Osteocyte (in vitro differentiated cells): ENCODE data around the gene PTPRN2. TPM values are rescaled to one million over a fixed set of nuclear protein-coding genes. Genes with fewer than 3 reads are reported as not detected.

Experiments
- DNase-seq: peaks from one replicate; pipeline ENCODE4 v3.0.0; 2021; ENCODE audit warnings: mixed read lengths; ENCODE audit not compliant: unreplicated experiment; ENCODE audit errors: extremely low spot score
- H3K27ac Mint-ChIP-seq: one replicate; pipeline ENCODE4 v1.8.0; 2021; ENCODE audit warnings: mild to moderate bottlenecking, mixed read lengths; ENCODE audit not compliant: unreplicated experiment
- H3K27me3 Mint-ChIP-seq: one replicate; pipeline ENCODE4 v1.8.0; 2021; ENCODE audit warnings: mixed read lengths; ENCODE audit not compliant: unreplicated experiment
- H3K36me3 Mint-ChIP-seq: one replicate; pipeline ENCODE4 v1.8.0; 2021; ENCODE audit warnings: mixed read lengths; ENCODE audit not compliant: unreplicated experiment
- H3K4me1 Mint-ChIP-seq: one replicate; pipeline ENCODE4 v1.8.0; 2021; ENCODE audit warnings: mixed read lengths; ENCODE audit not compliant: unreplicated experiment
- H3K4me3 Mint-ChIP-seq: one replicate; pipeline ENCODE4 v1.8.0; 2021; ENCODE audit warnings: mild to moderate bottlenecking, moderate library complexity, mixed read lengths; ENCODE audit not compliant: unreplicated experiment
- H3K9me3 Mint-ChIP-seq: one replicate; pipeline ENCODE4 v1.8.0; 2021; ENCODE audit warnings: mixed read lengths; ENCODE audit not compliant: unreplicated experiment
- CTCF ChIP-seq: fragments of 200-600 bp; sonication (generic); IDR thresholded peaks from 2 replicates; pipeline ENCODE4 v1.5.0; 2021; ENCODE audit warnings: antibody characterized with exemption, mild to moderate bottlenecking, moderate library complexity
- total RNA-seq: library from RNA; stranded (reverse); gene quantifications from 2 replicates; pipeline ENCODE4 v1.2.1, GENCODE V29; 2021

PTPRN2 gene
- total RNA-seq, 1 donor from 2014 or later: 0.59 TPM

DNA sequence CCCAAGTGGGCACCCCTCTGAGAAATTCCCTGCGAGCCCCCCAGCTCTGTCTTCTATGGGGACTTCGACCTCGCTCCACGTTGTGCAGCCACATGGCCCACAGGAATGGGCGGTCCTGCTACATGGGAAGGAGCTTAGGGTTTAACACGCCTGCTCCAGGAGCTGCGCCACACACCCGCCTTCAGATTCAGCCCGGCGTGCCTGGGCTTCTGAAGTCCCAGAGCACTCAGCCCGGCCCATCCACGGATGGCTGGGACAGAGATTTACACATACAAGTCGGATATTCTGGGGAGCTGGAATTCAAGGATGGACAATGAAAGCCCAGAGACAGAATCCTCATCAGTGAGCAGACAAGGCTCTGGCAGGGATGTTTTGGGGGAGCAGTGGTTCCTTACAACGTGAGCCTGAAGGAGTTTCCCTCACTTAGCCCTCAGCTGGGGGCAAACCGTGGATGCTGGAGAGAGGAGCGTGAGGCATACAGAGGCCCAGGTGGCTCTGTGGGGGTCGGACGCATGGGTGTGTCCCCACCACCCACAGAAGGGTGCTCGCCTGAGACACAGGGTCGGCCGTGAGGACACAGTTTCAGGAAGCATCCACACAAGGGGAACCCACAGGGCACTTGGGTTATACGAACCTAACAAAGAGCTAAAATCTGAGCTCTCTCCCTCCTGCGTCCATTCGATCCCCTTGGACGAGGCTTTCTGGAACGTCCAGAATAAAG, 877.9 kb downstream of the PTPRN2 start:
- no peak for DNase-seq
- Mint-ChIP-seq H3K36me3 (no peaks in the 10 kb centered on the region), H3K27me3 (no peaks in the 10 kb centered on the region), H3K4me3 (no peak overlapping the region), H3K9me3 (peaks cover 8% of the 10 kb centered on the region), H3K27ac (no peak overlapping the region), H3K4me1 (no peaks in the 10 kb centered on the region)
- TF ChIP-seq CTCF: no peak

GRCh38 chr7:157708919-157709295, 878.7 kb downstream of the PTPRN2 start:
- Mint-ChIP-seq H3K27me3 (no peaks in the 10 kb centered on the region), H3K36me3 (no peaks in the 10 kb centered on the region), H3K4me1 (no peaks in the 10 kb centered on the region), H3K4me3 (no peak overlapping the region), H3K27ac (no peak overlapping the region), H3K9me3 (peaks cover 8% of the 10 kb centered on the region)
- no peak for TF ChIP-seq CTCF
- no peak for DNase-seq

GRCh38 chr7:157707983-157708918, 879.4 kb downstream of the PTPRN2 start:
- DNase-seq: no peak
- Mint-ChIP-seq H3K27ac (no peak overlapping the region), H3K4me3 (no peak overlapping the region), H3K4me1 (no peaks in the 10 kb centered on the region), H3K9me3 (peaks cover 3% of the 10 kb centered on the region), H3K36me3 (no peaks in the 10 kb centered on the region), H3K27me3 (no peaks in the 10 kb centered on the region)
- TF ChIP-seq CTCF: no peak

DNA sequence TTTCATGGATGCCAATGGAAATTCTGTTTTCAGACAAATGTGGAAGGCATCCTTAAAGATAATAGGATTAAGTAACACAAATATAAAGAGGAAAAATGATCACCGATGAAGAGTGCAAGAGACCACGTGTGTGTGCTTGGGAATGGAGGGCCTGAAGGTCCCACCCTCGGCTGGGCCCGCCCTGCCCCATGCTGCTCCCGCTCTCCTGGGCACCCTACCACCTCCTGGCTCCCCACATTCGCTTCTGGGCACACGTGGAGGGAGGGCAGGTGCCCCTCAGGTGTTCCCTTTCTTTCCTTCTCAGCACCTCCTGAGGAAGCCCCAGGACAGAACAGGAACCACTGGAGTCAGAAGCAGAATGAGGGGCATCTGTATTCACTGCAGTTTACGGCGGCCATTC, 883.3 kb downstream of the PTPRN2 start:
- DNase-seq: no peak
- no peaks in the 10 kb centered on the region for H3K9me3 Mint-ChIP-seq
- no peak overlapping the region for H3K27ac Mint-ChIP-seq
- no peak for TF ChIP-seq CTCF
- no peaks in the 10 kb centered on the region for H3K36me3 Mint-ChIP-seq
- no peak overlapping the region for H3K4me3 Mint-ChIP-seq
- peaks cover 3% of the 10 kb centered on the region for H3K27me3 Mint-ChIP-seq
- H3K4me1 Mint-ChIP-seq: no peaks in the 10 kb centered on the region
